Sigmoid colon (tissue), 4 donors: ENCODE measurements around the gene RTL3.

ENCODE experiments used
- EP300 ChIP-seq, 4 donors: sonication (generic); formaldehyde crosslinking; IDR thresholded peaks; one replicate each; pipeline ENCODE4 v1.6.1; 2017; ENCODE audit warnings: antibody characterized with exemption in 4 of 4
- POLR2A ChIP-seq, 2 donors: fragments of 450-650 bp; IDR thresholded peaks; one replicate each; pipeline ENCODE4 v1.6.1; 2016; ENCODE audit warnings: antibody characterized with exemption in 2 of 2, mild to moderate bottlenecking in 2 of 2, moderate library complexity in 2 of 2
- TF ChIP-seq, protein P1 (sequence below), 4 experiments: fragments of 450-650 bp in 3 of 4; fragments of 200-600 bp in 1 of 4; IDR thresholded peaks; one replicate each; pipeline ENCODE4 v1.5.1; 2016 to 2019; ENCODE audit warnings: antibody characterized with exemption in 4 of 4, mild to moderate bottlenecking in 3 of 4, moderate library complexity in 2 of 4

DNA sequence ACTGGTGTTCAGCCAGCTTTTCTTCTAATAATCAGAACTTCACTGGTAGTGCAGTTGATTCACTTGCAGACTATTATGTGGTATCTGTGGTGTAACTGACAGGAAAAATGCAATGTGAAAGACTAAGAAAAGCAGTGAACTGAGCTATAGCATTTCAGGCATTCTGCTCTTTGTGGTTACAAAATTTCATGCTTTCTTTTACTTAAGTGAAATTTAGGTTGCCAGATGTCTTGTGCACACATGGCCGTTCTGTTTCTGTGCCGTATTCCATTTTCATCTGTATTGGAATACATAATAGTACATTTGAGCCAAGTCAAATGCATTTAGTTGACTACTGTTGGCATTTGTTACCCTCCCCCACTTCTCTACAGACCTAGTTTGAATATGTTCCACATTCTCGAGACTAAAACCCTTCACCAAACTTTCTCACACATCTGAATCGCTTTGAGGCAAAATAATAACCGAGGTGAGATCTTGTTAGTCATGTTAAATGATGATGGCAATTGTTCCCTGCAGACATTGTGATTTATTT is 8.2 kb downstream of the RTL3 start:
- no peak for TF ChIP-seq POLR2A (IDR thresholded peaks at IDR 0.05)
- TF ChIP-seq, protein P1, sequence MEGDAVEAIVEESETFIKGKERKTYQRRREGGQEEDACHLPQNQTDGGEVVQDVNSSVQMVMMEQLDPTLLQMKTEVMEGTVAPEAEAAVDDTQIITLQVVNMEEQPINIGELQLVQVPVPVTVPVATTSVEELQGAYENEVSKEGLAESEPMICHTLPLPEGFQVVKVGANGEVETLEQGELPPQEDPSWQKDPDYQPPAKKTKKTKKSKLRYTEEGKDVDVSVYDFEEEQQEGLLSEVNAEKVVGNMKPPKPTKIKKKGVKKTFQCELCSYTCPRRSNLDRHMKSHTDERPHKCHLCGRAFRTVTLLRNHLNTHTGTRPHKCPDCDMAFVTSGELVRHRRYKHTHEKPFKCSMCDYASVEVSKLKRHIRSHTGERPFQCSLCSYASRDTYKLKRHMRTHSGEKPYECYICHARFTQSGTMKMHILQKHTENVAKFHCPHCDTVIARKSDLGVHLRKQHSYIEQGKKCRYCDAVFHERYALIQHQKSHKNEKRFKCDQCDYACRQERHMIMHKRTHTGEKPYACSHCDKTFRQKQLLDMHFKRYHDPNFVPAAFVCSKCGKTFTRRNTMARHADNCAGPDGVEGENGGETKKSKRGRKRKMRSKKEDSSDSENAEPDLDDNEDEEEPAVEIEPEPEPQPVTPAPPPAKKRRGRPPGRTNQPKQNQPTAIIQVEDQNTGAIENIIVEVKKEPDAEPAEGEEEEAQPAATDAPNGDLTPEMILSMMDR (IDR thresholded peaks at IDR 0.05): no peak
- TF ChIP-seq EP300 (IDR thresholded peaks at IDR 0.05): no peak
